PC-9 (cell line): ENCODE data around the gene CARNS1. TPM values are rescaled to one million over a fixed set of nuclear protein-coding genes. Genes with fewer than 3 reads are reported as not detected.

Experiments
- BruUV-seq: library from RNA; stranded (reverse); fragments of 400-500 nt; replicated peaks from 2 replicates; lab custom pipeline; 2021; lab: Mats Ljungman, UMichigan
- CTCF ChIA-PET: fragments of 300-600 bp; sonication (Branson Sonifier 250); formaldehyde crosslinking; loops from one replicate; lab custom pipeline; 2022; ENCODE audit warnings: antibody characterized with exemption; lab: Charles Lee
- POLR2A ChIA-PET: fragments of 300-600 bp; sonication (Branson Sonifier 250); formaldehyde crosslinking; loops from one replicate; lab custom pipeline; 2022; ENCODE audit warnings: antibody characterized with exemption; ENCODE audit not compliant: unreplicated experiment; lab: Charles Lee
- DNase-seq, 2 experiments: peaks; one replicate each; pipeline versions ENCODE4 v3.0.0 to v3.0.0-alpha.2; 2015 to 2022; ENCODE audit warnings: mixed read lengths in 1 of 2
- H2AFZ ChIP-seq: fragments of 200-600 bp; sonication (generic); 2 replicates; pipeline ENCODE4 v1.8.1; 2017; ENCODE audit warnings: antibody characterized with exemption
- H3F3A ChIP-seq: fragments of 200-600 bp; sonication (generic); 2 replicates; pipeline ENCODE4 v1.8.1; 2017; ENCODE audit warnings: antibody characterized with exemption, mild to moderate bottlenecking, low read depth; ENCODE audit not compliant: insufficient read depth
- H3K27ac ChIP-seq: fragments of 200-600 bp; sonication (generic); 2 replicates; pipeline ENCODE4 v1.6.1; 2016; ENCODE audit warnings: mixed run types
- H3K27me3 ChIP-seq: fragments of 200-600 bp; sonication (generic); 2 replicates; pipeline ENCODE4 v1.6.1; 2016; ENCODE audit warnings: low read depth, mixed run types; ENCODE audit not compliant: insufficient read depth
- H3K36me3 ChIP-seq: fragments of 200-600 bp; sonication (generic); 2 replicates; pipeline ENCODE4 v1.6.1; 2016; ENCODE audit warnings: low read depth, mixed run types
- H3K4me1 ChIP-seq: fragments of 200-600 bp; sonication (generic); replicated peaks from 2 replicates; pipeline ENCODE4 v1.6.1; 2016; ENCODE audit warnings: mixed run types; ENCODE audit not compliant: insufficient read depth
- H3K4me2 ChIP-seq: fragments of 200-600 bp; sonication (generic); 2 replicates; pipeline ENCODE4 v1.6.1; 2017; ENCODE audit warnings: mixed run types
- H3K4me3 ChIP-seq: fragments of 200-600 bp; sonication (generic); 2 replicates; pipeline ENCODE4 v1.6.1; 2016; ENCODE audit warnings: mixed run types
- H3K79me2 ChIP-seq: fragments of 200-600 bp; sonication (generic); 2 replicates; pipeline ENCODE4 v1.6.1; 2017; ENCODE audit warnings: low read depth, mixed run types
- H3K9me2 ChIP-seq: fragments of 200-600 bp; sonication (generic); 2 replicates; pipeline ENCODE4 v1.8.1; 2017; ENCODE audit warnings: mild to moderate bottlenecking; ENCODE audit not compliant: insufficient read depth
- H3K9me3 ChIP-seq: fragments of 200-600 bp; sonication (generic); 2 replicates; pipeline ENCODE4 v1.8.1; 2016; ENCODE audit warnings: low read depth; ENCODE audit not compliant: insufficient read depth
- H4K20me1 ChIP-seq: fragments of 200-600 bp; sonication (generic); 2 replicates; pipeline ENCODE4 v1.8.1; 2017; ENCODE audit not compliant: insufficient read depth
- EZH2 ChIP-seq: fragments of 200-600 bp; sonication (generic); IDR thresholded peaks from 2 replicates; pipeline ENCODE4 v1.8.0; 2017; ENCODE audit warnings: antibody characterized with exemption, low read depth
- intact Hi-C: fragments of 100-400 bp; cut with micrococcal nuclease; formaldehyde crosslinking; loops from one replicate; pipeline ENCODE4 v1.10.0; 2022; ENCODE audit not compliant: unreplicated experiment
- total RNA-seq: library from RNA; stranded (reverse); gene quantifications from 2 replicates; pipeline ENCODE4 v1.2.3, GENCODE V29; 2021
- TF ChIP-seq, protein P1 (sequence below): fragments of 200-600 bp; sonication (generic); conservative IDR thresholded peaks from 2 replicates; pipeline ENCODE4 v1.6.1; 2017; ENCODE audit warnings: mixed run types, antibody characterized with exemption, mild to moderate bottlenecking, moderate library complexity

Gene CARNS1
- total RNA-seq, 1 experiment from 2014 or later, result 0.15 TPM

DNA sequence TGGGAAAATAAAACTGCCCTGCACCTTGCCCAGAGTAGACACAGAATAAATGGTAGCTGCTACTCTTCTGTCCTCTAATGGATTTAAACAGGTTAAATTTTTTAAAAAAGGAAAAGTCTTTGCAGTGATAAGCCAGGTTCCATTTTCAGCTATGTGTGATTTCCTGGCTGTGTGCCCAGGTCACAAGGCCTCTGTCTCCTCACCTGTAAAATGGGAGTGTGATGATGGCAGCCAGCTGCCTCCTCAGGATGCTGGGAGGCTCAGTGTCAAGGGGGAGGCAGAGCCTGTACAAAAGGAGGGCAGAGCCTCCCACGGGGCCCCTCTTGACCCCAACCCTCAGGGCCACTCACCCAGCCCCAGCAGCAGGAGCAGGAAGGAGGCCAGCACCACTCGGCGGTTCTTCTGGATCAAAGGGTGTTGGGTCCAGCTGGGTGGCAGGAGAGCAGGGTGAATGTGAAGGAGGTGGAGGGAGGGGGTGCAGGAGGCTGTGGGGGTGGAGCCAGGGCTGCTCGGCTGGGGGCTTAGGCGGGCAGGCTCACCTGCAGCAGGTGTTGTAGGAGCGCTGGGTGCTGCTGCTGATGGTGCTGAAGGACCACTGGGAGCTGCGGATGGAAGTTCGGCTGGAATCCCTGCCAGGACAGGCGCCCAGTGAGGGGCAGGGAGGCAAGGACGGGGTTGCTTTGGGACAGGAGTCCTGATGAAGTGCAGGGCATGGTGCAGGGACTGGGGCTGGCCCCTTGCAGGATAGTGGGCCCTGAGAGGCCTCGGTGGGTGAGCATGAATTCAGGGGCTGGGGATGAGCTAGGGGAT is 51.7 kb downstream of the CARNS1 start:
- Histone ChIP-seq H3K27ac (peak overlapping the region; percentile 48), H3K27me3 (no peaks in the 10 kb centered on the region), H3K36me3 (no peaks in the 10 kb centered on the region), H4K20me1 (no peaks in the 10 kb centered on the region), H3K9me3 (no peaks in the 10 kb centered on the region), H3K4me3 (peak overlapping the region; percentile 92; the same call in 1 of the 2 replicates), H3K4me1 (peaks cover 45% of the 10 kb centered on the region), H3K4me2 (peak overlapping the region; percentile 95), H3K79me2 (peaks cover 41% of the 10 kb centered on the region), H3F3A (peaks cover 43% of the 10 kb centered on the region), H2AFZ (no peak overlapping the region), H3K9me2 (no peaks in the 10 kb centered on the region)
- no peak for DNase-seq
- ChIA-PET POLR2A (interaction anchor here (0.6 to 0.8 kb wide), 2 partner anchors 136 to 228 kb away, joined by 3 to 19 read pairs; no protein-coding TSS in a partner anchor), CTCF (interaction anchor here (2.4 kb wide), 1 partner anchor 66 kb away, joined by 9 read pairs; the partner anchor contains the start of gene PPP1CA)
- TF ChIP-seq EZH2, result no peak
- TF ChIP-seq, protein P1, sequence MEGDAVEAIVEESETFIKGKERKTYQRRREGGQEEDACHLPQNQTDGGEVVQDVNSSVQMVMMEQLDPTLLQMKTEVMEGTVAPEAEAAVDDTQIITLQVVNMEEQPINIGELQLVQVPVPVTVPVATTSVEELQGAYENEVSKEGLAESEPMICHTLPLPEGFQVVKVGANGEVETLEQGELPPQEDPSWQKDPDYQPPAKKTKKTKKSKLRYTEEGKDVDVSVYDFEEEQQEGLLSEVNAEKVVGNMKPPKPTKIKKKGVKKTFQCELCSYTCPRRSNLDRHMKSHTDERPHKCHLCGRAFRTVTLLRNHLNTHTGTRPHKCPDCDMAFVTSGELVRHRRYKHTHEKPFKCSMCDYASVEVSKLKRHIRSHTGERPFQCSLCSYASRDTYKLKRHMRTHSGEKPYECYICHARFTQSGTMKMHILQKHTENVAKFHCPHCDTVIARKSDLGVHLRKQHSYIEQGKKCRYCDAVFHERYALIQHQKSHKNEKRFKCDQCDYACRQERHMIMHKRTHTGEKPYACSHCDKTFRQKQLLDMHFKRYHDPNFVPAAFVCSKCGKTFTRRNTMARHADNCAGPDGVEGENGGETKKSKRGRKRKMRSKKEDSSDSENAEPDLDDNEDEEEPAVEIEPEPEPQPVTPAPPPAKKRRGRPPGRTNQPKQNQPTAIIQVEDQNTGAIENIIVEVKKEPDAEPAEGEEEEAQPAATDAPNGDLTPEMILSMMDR, result no peak
- intact Hi-C loops, result loop anchor here (5.0 kb wide), 2 partner anchors 115 kb away; partner anchors contain the start of genes GSTP1 and POLD4
- BruUV-seq, result no TSS peak

DNA sequence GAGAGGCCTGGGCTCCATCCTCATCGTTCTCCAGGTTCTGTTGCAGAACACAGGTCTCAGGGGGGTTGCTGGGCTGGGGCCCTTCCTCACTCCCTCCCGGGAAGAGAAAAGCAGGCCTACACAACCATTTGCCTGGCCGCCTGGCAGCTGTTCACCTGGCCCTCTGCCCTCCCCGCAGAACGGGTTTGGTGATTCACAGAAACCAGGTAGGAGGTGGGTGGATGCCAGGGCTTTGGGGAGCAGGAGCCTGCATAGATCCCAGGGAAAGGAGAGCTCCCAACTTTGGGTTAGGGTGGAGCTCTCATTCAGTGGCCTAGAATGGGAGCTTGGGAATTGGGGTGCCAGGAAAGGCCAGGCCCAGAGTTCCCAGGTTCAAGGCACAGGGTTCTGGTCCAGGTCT is 52.6 kb downstream of the CARNS1 start:
- no TSS peak for BruUV-seq
- peaks cover 39% of the 10 kb centered on the region for H3F3A ChIP-seq
- H3K4me3 ChIP-seq, result peak overlapping the region; percentile 92
- H4K20me1 ChIP-seq, result no peaks in the 10 kb centered on the region
- TF ChIP-seq, protein P1, result no peak
- TF ChIP-seq EZH2, result no peak
- CTCF ChIA-PET, result interaction anchor here (0.6 to 2.4 kb wide), 3 partner anchors 67 to 221 kb away, joined by 3 to 13 read pairs (median 9); partner anchors contain the start of genes CLCF1 and PPP1CA
- H3K4me1 ChIP-seq, result peaks cover 43% of the 10 kb centered on the region
- H3K9me3 ChIP-seq, result no peaks in the 10 kb centered on the region
- H3K27me3 ChIP-seq, result no peaks in the 10 kb centered on the region
- DNase-seq, result peak; percentile 88 to 91
- H3K4me2 ChIP-seq, result peak overlapping the region; percentile 95
- POLR2A ChIA-PET, result interaction anchor here (0.6 to 0.8 kb wide), 3 partner anchors 114 to 319 kb away, joined by 3 to 7 read pairs (median 4); no protein-coding TSS in a partner anchor
- H3K9me2 ChIP-seq, result no peaks in the 10 kb centered on the region
- intact Hi-C loops, result loop anchor here (1.0 to 5.0 kb wide), 6 partner anchors 25 to 116 kb away; partner anchors contain the start of genes CORO1B, GSTP1, POLD4 and PPP1CA
- peak overlapping the region; percentile 81 for H2AFZ ChIP-seq
- H3K36me3 ChIP-seq, result no peaks in the 10 kb centered on the region
- peaks cover 41% of the 10 kb centered on the region for H3K79me2 ChIP-seq
- peak overlapping the region; percentile 48 for H3K27ac ChIP-seq

DNA sequence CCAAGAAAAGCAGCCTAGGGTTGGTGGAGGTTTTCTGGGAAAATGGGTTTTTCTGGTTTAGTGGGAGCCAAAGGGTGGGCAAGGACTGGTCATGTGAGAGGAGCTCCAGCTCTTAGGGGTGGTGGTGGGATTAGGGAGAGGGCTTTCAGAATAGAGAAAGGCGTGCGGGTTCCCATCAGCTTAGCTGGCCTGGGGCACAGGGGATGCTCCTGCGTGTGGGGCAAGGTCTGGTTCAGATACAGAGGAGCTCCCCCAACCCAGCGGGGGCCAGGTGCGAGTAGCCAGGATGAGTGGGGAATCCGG is 52.9 kb downstream of the CARNS1 start:
- H3K4me3 ChIP-seq, result peak overlapping the region; percentile 92
- no peaks in the 10 kb centered on the region for H4K20me1 ChIP-seq
- BruUV-seq, result TSS peak; percentile 15
- no peaks in the 10 kb centered on the region for H3K9me3 ChIP-seq
- H3K27ac ChIP-seq, result peak overlapping the region; percentile 48
- H3K36me3 ChIP-seq, result no peaks in the 10 kb centered on the region
- peaks cover 39% of the 10 kb centered on the region for H3K4me1 ChIP-seq
- peak overlapping the region; percentile 95 for H3K4me2 ChIP-seq
- no peaks in the 10 kb centered on the region for H3K9me2 ChIP-seq
- TF ChIP-seq, protein P1, result no peak
- TF ChIP-seq EZH2, result no peak
- ChIA-PET POLR2A (interaction anchor here (0.6 to 0.8 kb wide), 6 partner anchors 67 to 852 kb away, joined by 3 to 7 read pairs (median 5); no protein-coding TSS in a partner anchor), CTCF (interaction anchor here (0.5 to 2.4 kb wide), 5 partner anchors 45 to 221 kb away, joined by 3 to 13 read pairs (median 4); partner anchors contain the start of genes CLCF1 and PPP1CA)
- peaks cover 41% of the 10 kb centered on the region for H3K79me2 ChIP-seq
- intact Hi-C loops, result loop anchor here (1.0 to 5.0 kb wide), 6 partner anchors 26 to 116 kb away; partner anchors contain the start of genes CORO1B, GSTP1, POLD4 and PPP1CA
- H3F3A ChIP-seq, result peaks cover 36% of the 10 kb centered on the region
- H2AFZ ChIP-seq, result peak overlapping the region; percentile 81
- DNase-seq, result no peak
- no peaks in the 10 kb centered on the region for H3K27me3 ChIP-seq
